ENCODE measurements around the gene SPEM1.
"Not testable (repeated sequence)": the region's sequence is repeated elsewhere in the genome, so short reads cannot be mapped to it uniquely, and the experiment has no call there.

The SPEM1 gene

DNA sequence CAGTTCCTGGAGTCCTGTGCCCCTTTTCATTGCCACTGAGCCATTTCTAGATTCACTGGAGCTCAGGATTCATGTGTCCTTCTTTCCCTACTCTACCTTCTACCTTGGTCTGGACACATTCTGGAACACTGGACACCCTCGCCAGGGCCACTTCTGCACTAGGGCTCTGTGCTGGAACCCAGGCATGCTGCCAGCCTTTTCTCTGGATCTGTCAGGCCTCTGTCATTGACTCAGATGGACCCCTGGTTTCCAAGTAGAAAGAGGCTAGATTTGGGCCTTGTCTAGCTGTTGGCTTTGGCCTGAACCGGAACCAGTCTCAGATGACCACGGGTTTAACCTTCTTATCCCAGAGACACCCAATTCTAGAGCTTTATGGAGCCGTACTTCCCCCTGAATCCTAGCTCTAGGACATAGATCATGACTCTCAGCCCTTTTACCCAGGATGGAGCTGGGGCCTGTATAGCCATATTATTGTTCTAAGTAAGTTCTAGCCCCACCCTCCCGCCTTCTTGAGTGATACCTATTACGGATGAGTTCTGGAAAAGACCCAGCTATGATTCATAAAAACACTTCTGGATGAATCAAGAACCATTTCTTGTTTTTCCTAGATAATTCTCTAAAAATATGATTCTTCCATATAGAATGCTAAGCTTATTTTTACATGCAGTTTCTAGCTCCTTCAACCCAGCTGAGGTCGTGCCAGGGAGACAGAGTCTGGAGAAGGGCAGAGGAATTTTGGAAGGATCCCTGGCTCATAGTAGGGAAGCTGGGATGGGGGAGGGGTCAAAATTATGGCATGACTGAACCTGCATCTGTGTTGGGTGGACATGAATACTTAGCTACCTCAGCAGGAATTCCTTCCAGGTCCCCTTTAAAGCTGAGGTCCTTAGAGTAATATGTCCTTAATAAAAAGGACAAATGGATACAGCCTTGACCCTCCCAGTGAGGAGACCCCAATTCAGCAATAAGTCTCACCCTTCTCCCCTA, 23.7 kb downstream of the SPEM1 start:
- FAIRE-seq: no peak

DNA sequence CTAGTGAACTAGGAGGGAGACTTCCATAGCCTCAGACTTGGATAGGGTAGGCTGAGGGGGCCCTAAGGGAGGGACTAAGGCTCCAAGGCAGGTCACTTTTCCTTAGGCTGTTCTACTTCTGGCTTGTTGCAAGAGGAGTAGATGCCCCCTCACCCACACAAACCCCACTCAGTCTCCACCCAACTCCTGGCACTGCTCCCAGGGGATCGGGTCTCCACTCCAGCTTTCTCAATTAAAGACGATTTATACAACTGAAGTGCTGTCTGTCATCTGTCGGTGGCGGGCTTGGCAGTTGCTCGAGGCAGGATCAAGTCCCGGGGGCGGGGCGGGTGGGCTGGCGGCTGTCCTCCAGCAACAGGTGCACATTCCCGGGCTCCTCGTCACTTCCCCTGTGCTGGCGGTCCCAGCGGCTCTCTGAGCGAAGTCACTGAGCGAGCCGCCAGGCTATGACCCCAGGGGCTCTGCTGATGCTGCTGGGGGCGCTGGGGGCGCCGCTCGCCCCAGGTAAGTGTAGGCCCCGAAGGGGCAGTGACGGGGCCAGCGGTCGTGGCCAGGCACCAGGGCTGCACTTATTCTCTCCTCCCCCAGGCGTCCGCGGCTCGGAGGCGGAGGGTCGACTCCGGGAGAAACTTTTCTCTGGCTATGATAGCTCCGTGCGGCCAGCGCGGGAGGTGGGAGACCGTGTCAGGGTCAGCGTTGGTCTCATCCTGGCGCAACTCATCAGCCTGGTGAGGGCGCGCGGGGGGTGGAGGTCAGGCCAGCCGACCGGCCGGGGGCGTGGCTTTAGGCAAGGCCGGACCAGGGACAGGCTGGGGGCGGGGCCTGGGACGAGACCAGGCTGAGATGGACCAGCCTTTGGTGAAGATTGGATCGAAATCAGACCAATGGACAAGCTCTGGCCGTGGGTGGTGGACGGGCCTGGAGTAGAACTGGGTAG, 24.8 kb downstream of the SPEM1 start, which contains the start of gene CHRNB1:
Gene CHRNB1 (plus strand): TSS at position 380 of the 937 bp plus-strand sequence. CDS start 67 bp downstream, at position 447.
- no peak for FAIRE-seq

DNA sequence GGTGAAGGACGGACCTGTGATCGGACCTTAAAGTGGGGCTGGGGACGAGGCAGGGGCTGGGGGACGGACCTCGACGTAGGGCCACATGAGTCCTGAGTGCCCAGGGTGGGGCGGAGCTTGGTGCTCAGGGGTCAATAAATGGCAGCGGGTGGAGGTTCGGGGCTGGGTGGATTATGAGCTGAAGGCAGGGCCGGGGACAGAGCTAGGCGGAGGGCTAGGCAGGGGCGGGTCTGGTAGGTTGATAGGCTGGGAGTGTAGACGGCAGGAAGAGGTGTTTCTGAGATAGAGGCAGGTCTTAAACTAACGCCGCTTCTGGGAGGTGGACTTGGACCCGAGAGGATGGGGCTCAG, 25.5 kb downstream of the SPEM1 start:
- no peak for FAIRE-seq

DNA sequence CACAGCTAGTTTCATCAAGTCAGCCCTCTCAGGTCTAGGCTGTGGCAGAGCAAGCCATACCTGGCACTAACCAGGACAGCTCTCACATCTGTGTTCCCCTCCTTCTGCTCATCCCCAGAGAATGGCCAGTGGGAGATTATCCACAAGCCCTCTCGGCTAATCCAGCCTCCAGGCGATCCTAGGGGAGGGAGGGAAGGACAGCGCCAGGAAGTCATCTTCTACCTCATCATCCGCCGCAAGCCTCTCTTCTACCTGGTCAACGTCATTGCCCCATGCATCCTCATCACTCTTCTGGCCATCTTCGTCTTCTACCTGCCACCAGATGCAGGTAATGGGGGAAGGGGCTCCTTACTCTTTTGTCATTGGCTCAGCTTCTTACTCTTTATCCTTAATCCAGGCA, 28.3 kb downstream of the SPEM1 start:
- no peak for FAIRE-seq

DNA sequence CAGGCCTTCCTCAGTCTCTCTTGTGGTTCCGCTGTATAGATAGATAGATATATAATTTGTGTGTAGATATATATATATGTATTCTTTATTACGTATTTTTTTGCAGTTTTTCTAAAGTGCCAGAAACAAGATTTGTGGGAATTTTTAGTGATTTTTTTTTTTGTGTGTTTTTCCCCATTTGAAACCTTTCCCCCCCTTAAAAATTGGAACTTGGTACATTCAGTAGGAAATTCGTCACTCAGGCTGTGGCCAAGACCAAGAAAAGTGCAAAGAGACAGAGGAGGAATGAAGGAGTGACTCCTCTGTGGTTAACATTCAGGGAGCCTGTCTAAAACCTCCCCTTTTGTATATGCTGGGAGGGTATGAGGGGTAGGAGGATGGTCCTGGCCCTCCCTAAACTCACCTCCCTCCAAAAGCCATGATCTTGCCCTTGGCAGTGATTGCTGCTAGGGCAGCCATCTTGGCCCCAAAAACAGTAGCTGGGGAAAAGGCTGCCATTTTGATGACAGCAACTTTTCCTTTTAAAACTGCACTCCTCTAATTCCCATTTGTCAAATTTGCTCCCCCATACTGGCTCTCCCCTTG, 39.9 kb downstream of the SPEM1 start:
- peak; percentile 44 for FAIRE-seq

DNA sequence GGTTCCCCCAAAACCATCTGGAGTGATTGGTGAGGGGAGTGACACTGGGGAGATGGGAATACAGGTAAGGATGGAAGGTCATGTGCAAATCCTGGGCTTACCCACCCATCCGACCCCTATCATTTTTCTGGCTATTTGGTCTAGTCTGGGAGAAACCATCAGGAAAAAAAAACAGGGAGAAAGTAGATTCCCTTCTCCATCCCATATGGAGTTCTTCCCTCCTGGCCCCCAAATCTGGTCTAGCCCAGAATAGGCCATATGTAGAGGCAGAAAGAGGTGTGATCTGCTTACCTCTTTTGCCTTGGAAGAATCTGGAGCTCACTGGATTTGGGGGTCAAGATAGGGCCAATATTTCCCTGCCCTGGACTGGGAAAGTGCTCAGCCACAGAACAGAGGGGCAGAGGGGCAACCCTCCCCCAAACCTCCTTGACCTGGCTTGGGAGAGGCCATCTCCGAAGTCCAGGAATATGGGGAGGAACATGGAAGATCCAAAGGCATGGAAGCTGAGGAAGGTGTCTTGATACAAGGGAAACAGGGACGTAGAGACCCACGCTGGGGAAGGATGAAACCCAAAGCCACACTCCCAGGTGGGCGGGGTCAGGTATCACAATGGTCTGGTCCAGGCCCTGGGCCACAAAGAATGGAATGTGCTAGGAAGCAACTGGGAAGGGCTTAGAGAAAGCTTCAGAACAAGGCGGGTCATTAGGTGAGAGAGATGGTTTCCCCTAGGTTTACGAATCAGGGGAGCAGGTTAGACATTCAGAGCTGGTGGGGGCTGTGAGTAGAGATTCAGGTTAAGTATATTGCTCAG, 40.9 kb downstream of the SPEM1 start:
- FAIRE-seq: no peak

DNA sequence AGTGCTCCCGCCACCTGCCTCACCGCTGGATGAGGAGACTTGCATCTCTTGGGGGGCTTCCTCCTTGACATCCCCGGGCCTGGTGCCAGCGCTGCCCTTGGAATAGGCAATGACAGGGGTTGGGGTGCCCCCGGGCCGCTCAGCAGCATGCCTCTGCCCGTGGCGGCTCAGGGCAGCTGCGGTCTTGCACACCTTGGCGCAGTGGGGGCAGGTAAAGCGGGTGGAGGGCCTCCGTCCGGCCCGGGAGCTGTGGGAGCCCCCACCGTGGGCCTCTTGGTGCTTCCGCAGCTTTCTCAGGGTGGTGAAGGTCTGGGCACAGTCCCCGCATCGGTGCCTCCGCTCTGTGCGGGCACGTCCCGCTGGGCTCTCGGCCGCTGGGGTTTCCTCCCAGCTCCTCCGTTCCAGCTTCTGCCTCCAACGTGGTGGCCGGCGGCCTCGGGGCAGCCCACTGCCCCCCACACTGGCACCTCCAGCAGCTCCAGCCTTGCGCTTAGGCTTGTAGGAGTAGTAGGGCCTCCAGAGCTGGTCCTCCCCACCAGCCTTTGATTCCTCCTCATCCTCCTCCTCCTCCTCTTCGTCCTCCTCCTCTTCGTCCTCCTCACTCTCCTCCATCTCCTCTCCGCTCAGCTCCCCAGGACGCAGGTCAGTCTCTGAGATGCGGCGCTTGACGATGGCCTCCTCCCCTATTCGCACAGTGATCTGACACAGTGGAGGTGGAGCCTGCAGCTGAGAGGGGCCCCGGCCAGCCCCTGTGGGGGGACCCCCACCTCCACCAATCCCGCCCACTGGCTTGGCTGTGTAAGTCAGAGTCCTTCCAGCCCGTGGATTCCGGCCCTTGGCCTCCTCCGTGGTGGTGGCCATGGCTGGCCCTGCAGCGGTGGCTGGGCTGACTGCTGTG, 42.6 kb downstream of the SPEM1 start:
- FAIRE-seq: no peak

DNA sequence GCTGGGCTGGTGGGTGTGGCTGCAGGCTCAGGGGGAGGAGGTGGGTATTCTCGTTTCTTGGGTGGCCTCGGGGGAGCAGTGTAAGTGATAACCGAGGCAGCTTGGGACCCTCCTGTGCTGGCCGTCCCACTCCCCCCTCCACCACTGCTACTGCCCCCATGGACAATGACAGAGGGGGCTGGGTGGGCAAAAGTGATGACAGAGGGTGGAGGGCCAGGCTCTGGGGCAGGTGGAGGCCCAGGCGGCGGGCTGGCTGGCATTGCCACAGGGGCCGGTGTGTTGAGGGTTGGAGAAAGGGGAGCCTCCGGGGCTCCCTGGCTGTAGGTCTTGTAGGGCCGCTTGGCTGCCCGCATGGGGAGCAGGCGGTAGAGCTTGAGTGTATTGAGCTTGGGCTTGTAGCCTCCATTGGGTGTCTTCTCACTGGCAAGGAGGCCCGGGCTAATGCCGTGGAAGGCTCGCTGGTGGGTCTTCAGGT, 43.3 kb downstream of the SPEM1 start:
- no peak for FAIRE-seq

DNA sequence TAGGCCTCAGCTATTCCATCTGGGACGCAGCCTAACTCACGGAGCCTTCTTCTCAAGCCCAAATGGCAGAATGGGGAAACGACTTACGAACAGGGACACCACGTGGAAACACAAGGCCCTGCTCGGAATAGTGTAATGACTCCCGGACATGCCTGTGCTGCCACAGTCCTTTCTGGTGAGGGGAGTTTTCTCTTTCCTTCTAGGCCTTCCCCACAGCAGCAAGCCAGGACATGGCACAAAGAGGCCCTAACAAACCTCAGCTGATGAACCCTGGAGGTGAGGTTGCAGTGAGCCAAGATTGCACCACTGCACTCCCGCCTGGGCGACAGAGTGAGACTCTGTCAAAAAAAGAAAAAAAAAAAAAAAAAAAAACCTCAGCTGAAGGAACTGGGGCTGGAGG, 44.0 kb downstream of the SPEM1 start:
- FAIRE-seq: no peak

DNA sequence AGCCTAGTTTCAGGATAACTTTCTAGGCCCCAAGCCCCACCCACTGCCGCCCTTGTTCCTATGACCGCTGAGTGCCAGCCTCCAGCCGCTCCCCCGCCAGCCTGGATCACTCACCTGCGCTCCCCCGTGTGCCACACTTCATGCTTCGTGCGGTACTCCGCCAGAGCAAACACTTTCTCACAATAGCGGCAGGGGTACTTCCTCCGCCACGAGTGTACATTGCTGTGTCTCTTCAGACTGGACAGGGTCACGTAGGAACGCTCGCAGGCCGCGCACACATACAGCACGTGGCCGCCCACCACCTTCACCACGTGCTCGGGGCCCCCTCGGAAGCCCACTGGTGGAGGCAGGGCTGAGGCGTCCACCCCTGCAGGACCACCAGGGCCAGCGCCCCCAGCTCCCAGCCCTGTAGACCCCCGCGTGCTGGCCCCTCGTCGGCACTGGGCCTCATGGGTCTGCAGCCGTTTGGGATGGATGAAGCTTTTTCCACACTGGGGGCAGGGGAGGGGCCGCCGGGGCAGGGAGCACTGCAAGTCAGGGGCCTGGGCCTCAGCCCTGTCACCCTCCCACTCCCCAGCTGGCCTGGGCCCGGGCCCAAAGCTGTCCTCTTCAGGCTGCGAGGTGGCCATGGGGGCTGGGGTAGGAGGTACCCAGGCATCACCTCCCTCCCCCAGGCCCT, 45.6 kb downstream of the SPEM1 start:
- no peak for FAIRE-seq

DNA sequence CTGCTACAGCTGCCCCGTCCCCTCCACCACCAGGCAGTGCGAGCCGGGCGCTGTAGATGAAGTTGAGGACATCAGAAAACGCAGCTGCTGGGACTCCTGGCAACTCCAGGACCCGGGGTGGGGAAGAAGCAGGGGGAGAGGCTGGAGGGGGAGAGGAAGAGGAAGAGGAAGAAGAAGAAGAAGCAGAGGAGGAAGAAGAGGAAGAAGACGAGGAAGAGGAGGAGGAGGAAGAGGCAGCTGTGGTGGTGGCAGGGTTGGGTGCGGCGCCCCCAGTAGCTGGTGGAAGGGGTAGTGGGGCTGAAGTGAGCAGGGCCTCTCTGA, 46.2 kb downstream of the SPEM1 start:
- FAIRE-seq: no peak

DNA sequence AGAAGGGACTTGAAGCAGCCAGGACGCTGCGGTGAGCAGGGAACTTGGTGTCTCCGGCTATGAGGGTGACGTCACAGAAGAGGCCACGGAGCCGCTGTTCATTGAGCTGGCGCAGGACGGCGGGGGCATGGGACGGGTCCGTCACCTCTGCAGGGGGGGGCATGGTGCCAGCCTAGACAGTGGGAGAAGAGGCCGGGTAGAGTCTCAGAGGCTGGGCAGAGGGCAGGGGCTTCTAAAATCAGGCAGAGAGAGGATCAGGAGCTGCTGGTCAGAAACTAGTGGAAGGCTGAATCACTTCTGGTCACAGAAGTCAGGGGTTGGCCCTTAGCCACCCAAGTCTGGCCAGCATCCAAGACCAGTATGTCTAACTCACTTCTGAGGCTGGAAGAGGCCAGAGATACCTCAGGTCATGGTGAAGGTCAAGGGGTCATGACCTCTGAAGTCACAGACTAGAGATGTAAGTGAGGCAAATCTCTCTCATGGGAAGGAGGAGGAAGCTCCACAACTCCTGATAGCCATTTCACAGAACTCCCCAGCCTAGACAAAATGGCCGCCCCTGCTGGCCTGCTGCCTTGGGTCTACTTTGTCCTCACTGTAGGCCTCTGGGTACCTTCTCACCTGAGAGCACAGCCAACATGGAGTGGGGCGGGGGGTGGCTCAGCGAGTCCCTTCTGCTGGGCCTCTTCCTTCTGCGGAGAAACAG, 46.7 kb downstream of the SPEM1 start:
- FAIRE-seq: no peak

DNA sequence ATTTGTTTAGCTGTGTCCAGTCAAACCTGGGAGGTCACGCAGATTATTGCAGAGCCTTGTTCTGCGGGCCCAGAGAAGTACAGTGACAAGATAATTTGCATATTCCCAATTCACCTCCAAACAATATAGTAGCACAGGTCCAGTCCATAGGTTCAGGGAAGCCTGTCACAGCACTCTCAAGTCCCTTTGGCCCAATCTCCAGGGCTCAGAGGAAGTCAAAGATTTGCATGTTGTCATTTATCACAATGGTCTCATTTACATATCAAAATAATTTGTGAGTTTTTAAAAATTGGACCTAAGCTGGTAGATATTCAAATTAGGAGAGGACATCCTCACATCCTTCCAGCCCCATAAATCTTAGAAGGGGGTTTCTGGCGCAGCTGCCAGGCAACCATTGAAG, 47.4 kb downstream of the SPEM1 start:
- no peak for FAIRE-seq

DNA sequence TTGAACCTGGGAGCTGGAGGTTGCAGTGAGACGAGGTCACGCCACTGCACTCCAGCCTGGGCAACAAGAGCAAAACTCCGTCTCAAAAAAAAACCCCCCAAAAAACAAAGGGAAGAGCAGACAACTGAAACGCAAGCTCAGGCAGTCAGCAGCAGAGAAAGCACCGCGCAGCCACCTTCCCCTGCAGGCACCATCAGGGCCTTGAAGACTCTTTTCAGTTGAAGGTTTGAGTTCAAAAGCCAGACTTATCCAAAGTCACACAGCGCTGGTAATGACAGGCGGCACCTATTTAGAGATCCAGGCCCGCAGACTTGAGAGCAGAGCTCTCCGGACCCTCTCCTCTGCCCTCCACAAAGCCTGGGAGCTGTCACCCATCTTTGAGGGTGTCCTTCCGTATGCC, 48.2 kb downstream of the SPEM1 start:
- no peak for FAIRE-seq

DNA sequence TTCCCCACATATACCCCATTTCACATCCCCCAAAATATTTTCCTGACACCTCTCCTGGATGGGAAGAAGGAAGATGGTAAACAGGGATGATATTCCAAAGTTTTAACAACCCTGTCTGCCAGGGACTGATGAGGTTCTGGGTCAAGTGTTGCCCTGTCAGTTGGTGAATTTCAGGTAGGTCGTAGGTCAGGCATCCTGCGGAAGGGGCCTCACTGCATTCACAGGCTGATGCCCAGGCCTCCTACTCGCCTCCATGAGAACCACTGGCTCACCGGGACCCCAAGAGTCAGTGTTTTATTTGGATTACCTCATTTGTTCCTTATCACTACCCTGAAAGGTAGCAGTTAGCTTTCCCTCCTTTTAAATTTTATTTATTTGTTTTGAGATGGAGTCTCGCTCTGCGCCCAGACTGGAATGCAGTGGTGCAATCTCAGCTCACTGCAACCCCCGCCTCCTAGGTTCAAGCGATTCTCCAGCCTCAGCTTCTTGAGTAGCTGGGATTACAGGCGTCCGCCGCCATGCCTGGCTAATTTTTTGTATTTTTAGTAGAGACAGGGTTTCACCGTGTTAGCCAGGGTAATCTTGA, 48.8 kb downstream of the SPEM1 start:
- FAIRE-seq: no peak

DNA sequence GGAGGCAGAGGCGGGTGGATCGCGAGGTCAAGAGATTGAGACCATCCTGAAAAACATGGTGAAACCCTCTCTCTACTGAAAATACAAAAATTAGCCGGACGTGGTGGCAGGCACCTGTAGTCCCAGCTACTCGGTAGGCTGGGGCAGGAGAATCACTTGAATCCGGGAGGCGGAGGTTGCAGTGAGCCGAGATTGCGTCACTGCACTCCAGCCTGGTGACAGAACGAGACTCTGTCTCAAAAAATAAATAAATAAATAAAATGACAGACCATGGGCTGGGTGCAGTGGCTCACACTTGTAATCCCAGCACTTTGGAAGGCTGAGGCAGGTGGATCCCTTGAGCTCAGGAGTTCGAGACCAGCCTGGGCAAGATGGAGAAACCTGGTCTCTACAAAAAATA, 49.7 kb downstream of the SPEM1 start:
- not testable (repeated sequence) for FAIRE-seq

DNA sequence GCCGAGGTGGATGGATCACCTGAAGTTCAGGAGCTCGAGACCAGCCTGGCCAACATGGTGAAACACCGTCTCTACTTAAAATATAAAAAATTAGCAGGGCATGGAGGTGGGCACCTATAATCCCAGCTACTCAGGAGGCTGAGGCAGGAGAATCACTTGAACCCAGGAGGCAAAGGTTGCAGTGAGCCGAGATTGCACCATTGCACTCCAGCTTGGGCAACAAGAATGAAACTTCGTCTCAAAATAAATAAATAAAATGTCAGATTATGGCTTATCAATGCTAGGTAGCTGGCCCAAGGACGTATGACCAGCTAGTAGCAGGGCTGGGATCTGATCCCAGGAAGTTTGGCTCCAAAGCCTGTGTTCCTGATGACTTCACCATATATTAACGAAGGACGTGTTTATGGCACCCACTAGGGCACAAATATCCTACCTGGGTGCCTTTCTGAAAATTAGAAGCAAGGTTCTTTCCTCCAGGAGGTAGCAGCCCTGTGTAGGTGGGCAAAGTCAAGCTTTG, 50.4 kb downstream of the SPEM1 start:
- FAIRE-seq: not testable (repeated sequence)
